GM18505 (cell line): Measurements from ENCODE around the gene SPG7.

Source experiments
- ATAC-seq: cut with Tn5 transposase; IDR thresholded peaks from one replicate; pipeline ENCODE4 v1.9.1; 2021; ENCODE audit not compliant: unreplicated experiment
- POLR2A ChIP-seq: IDR thresholded peaks from 4 replicates; pipeline ENCODE4 v1.6.1; 2011; ENCODE audit warnings: borderline replicate concordance; ENCODE audit not compliant: insufficient read depth, insufficient read length; ENCODE audit errors: extremely low read depth

Gene SPG7

GRCh38 chr16:89572073-89572484 lies 63.9 kb downstream of the SPG7 start:
- TF ChIP-seq POLR2A = no peak
- no peak for ATAC-seq

- no peak for TF ChIP-seq POLR2A
- no peak for ATAC-seq
These were observed 64.4 kb downstream of the SPG7 start for GRCh38 chr16:89572485-89573205.

GRCh38 chr16:89573826-89574680 lies 65.8 kb downstream of the SPG7 start:
- no peak for TF ChIP-seq POLR2A
- ATAC-seq = no peak

- TF ChIP-seq POLR2A = no peak
- ATAC-seq = peak; percentile 43
These were observed 66.6 kb downstream of the SPG7 start for GRCh38 chr16:89574681-89575246.

GRCh38 chr16:89575247-89576152 lies 67.3 kb downstream of the SPG7 start, which contains the start of gene CPNE7:
CPNE7 (plus strand) TSS chr16:89575758; CDS start chr16:89575898, 140 bp downstream.
- peak; percentile 26 for TF ChIP-seq POLR2A
- ATAC-seq = no peak

- no peak for TF ChIP-seq POLR2A
- no peak for ATAC-seq
These were observed 68.2 kb downstream of the SPG7 start for GRCh38 chr16:89576153-89577054.

- TF ChIP-seq POLR2A = no peak
- ATAC-seq = no peak
These were observed 69.0 kb downstream of the SPG7 start for GRCh38 chr16:89577055-89577759.

GRCh38 chr16:89579351-89579750 lies 71.1 kb downstream of the SPG7 start:
- TF ChIP-seq POLR2A = no peak

GRCh38 chr16:89581045-89581695 lies 73.0 kb downstream of the SPG7 start:
- ATAC-seq = no peak
- no peak for TF ChIP-seq POLR2A

More at GRCh38 chr16:89579351-89579750, 71.1 kb downstream of the SPG7 start:
- ATAC-seq = no peak

- ATAC-seq = no peak
- TF ChIP-seq POLR2A = no peak
These were observed 73.8 kb downstream of the SPG7 start for GRCh38 chr16:89581861-89582563.

- no peak for TF ChIP-seq POLR2A
- ATAC-seq = no peak
These were observed 74.5 kb downstream of the SPG7 start for GRCh38 chr16:89582614-89583196.
